A172 (cell line): Measurements from ENCODE around the gene ARHGAP23. TPM values are rescaled to one million over a fixed set of nuclear protein-coding genes. Genes with fewer than 3 reads are reported as not detected.
"Not testable (repeated sequence)": the region's sequence is repeated elsewhere in the genome, so short reads cannot be mapped to it uniquely, and the experiment has no call there.

Source experiments
- DNase-seq: peaks from one replicate; pipeline ENCODE4 v3.0.0-alpha.2; 2015; ENCODE audit warnings: low spot score
- total RNA-seq: library from RNA; depleted of rRNA; stranded (reverse); fragments of >200 nt; shearing (Covaris generic); gene quantifications from 2 replicates; pipeline ENCODE4 v1.2.3, GENCODE V29; 2014

ARHGAP23 gene
- total RNA-seq, 1 experiment from 2014 or later: 68.6 TPM

DNA sequence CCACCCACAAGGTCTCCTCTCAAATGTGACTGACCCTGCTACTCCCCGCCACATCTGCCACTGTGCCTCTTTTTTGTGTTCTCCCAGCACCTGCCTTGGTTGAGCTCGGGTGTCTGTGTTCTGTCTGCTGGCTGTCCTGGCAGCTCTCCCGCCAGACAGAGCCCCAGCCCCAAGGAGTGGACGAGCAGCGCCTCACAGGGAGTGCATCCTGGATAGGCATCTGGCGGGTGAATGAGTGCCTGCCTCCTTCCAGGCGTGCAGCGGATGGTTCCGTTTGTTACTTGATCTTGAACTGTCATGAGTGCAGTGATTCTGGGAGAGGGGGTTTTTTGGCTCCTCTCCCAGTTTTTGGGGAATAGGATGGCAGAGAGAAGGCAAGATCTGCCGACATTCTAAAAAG, 99.9 kb downstream of the ARHGAP23 start:
- DNase-seq: not testable (repeated sequence)

DNA sequence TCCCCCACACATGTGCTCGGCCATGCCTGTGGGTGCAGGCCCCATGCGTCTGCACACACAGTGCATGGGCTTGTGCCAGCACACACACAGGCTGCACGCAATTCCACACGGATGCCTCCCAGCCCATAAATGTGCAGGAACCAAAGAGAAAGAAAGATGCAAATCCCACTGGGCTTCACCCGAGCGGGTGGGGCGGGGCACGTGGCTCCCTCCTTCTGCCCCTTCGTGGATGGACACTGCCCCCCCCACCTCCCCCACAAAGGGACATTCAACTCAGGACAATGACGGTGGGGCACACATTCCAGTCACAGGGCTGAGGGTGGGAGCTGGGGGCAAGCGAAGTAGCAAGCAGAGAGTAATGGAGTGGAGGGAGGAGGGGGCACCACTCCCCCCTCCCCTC, 102.6 kb downstream of the ARHGAP23 start:
- not testable (repeated sequence) for DNase-seq

DNA sequence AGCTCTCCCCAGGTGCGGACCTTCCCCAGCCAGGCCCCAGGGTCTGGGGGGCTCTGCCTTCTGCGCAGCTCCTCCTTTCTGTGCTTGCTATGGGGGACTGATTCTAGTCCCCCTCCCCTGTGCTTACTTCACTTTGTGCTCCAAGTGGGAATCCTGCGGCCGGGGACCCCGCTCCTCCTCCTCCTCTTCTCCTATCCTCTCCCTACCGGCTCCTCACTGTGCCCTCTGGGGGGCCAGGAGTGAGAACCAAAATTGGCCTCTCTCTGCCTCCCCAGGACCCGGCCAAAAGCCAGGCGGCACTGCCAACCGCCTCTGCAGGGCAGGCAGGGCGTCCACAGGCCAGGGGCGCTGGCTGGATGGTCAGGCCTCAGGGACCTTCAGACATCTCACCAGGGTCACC, 103.5 kb downstream of the ARHGAP23 start:
- not testable (repeated sequence) for DNase-seq

DNA sequence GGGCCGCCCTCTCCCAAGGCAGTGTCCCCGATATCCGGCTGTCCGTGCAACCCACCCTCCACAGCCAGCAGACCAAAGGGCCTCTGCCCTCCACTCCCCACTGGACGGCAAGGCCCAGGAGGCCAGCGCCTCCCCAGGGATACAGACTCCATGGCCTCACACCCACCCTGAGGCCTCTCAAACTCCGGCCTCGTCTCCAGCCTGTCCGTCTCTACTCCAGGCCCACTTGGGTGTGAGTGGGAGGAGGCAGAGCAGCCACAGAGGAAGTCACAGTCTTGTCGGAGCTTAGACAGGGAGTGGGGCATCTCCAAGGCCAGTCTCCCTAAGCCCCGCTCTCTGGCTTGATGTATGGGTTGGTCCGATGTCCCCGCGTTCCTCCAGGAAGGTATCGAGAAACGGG, 104.2 kb downstream of the ARHGAP23 start:
- no peak for DNase-seq

DNA sequence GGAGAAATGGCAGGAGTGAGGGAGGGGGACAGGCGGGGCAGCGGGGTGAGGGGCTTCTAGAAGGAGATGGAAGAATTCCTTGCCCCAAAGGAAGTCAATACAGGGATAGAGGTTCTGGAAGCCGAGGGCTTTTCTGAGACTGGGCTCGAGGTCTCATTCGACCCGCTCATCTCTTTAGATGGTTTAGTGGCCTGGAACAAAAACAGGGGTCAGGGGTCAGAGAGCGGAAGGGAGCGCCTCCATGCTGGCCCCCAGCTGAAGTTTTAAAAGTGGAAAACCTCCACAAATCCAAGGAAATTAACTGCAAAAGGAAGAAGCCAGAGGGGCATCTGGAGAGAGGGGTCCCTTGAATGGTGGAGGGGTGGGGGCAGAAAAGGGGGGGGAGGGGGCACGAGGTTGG, 105.0 kb downstream of the ARHGAP23 start:
- DNase-seq: no peak

DNA sequence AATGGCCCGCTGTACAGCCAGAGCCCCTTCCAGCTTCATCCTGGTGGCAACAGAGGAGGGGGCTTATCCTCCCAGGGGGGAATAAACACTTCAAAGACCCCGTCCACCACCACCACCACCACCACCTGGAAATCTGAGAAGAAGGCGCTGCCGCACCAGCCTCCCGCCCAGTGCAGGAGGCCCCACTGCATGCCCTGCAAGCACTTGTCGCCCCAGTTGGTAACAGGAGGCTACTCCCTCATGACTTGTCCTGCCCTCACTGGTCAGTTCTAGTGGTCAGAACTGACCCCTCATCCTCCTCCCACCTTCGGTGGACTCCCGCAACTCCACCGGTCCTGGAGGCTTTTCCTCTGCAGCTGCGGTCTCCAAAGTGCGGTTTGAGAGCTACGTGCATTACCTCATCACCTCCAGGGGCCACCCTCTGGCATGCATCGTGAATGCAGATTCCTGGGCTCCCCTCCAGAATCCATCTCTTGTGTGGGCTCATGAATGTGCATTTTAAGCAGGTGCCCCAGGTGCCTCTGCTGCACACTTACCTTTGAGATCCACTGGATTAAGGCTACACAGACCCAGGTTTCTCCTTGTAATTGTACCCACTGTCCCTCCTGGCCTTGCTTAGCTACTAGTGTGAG, 105.7 kb downstream of the ARHGAP23 start:
- no peak for DNase-seq

DNA sequence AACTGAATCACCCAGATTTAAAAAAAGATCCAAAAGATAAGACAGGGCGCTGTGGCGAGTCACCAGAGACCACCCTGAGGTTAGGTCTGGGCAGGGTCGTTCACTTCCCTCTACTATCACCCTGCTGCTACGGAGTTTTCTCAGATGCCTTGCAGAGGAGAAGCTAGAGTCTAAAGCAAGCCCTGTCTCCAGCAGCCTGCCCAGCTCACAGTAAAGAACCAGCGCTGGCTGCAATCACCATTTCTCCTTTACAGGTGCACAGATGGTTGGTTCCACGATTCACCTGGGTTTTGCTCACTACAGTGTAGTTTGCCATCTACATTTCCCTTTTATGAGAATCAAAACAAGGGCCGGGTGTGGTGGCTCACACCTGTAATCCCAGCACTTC, 106.2 kb downstream of the ARHGAP23 start:
- DNase-seq: no peak

DNA sequence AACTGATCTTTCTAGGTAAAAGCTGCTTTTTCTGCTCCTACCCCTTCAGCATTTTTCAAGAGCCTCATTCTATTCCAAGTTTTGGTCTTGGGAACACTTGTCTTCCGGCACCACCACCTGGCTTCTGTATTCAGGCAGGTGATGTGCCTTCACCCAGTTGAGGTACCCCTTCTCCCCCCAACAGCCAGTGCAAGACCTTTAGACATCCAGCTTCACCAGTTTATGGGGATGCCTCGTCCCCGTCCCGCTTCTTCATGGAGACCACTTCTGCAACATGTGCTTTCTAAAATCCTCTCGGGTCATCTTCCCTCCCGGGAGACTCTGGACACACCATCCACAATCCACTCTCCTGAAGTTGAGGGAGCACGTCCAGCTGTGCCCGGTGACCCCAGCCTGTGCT, 107.6 kb downstream of the ARHGAP23 start:
- no peak for DNase-seq

DNA sequence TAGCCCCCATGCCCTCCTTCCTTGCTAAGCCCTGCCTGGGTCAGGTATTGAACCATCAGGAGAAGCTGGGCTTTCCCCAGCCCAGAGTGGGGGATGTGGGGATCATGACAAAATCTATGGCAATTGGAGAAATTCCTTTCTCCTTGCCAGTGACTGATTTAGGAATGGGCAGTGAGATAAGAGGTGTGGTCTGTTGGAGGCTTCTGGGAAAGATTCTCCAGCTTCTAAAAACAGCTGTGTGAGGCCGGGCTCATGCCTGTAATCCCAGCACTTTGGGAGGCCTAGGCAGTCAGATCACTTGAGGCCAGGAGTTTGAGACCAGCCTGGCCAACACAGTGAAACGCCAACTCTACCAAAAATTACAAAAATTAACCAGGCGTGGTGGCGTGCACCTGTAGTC, 108.4 kb downstream of the ARHGAP23 start:
- no peak for DNase-seq

DNA sequence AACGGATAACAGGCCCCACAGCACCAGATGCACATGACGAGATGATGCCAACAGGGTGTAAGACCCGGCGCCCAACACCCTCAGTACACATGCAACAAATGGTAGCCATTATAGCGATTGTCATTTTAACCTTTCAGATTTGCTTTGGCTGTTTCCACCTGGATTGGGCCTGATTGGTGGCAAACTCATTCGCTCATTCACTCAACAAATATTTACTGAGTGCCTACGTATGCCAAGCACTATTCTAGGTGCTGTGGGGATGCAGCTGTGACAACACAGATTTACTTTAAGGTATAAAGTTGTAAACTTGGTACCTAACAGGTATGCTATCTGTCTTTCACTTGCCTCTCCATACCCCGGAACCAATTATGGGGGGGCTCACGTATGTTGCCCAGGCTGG, 110.6 kb downstream of the ARHGAP23 start:
- no peak for DNase-seq

DNA sequence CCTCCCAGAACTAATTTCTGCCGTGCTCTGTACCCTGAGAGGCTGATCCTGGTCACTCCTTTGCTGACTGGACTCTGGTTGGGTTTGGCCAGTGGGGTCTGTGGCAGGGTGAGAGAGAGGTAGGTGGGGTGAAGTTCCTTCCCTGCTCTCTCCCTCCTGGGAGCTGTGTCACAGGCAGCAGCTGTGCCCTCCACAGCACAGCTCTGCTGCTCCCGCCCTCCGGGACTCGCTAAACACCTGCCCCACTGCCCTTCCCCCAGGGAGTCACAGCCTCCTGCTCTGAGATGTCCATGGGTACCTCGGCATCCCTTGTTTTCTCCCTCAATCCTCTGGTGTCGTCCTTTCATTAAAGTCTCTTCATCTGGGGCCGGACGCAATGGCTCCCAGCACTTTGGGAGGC, 111.1 kb downstream of the ARHGAP23 start:
- DNase-seq: no peak

DNA sequence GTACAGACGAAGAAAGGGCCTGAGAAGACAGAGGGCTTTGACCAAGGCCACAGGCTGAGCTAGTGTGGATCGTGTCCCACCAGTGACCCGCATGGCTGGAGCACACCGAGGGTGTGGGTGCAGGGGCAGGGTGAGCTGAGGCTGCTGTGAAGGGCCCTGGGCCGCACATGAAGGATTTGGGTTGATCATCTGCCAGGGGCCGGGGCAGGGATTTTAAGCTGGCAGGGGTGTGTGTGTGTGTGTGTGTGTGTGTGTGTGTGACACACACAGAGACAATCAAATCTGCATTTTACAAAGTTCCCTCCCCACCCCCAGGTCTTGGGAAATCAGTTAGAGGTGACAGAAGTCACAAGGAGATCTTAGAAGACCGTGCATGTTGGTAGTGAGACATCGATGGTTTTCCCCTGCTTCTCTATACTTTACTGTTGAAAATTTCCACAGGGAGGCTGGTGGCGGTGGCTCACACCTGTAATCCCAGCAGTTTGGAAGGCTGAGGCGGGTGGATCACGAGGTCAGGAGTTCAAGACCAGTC, 112.3 kb downstream of the ARHGAP23 start:
- DNase-seq: no peak

DNA sequence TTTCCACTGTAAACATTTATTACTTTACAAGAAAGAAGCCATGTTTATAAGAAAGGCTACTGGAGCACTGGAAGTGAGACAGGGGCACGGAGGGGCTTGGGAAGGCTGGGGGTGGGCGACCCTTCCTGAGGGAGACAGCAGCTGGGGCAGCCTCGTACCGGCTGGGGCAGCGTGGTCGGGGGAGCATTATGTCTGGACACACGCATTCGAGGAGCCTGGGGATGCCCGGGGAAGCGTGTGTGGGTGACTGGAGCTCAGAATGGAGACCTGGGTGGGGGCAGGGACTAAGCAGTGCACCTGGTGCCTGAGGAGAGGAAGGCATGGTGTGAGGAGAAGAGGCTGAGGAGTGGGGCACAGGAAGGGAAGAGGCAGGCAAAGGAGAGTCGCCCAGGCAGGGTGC, 113.0 kb downstream of the ARHGAP23 start:
- DNase-seq: no peak

DNA sequence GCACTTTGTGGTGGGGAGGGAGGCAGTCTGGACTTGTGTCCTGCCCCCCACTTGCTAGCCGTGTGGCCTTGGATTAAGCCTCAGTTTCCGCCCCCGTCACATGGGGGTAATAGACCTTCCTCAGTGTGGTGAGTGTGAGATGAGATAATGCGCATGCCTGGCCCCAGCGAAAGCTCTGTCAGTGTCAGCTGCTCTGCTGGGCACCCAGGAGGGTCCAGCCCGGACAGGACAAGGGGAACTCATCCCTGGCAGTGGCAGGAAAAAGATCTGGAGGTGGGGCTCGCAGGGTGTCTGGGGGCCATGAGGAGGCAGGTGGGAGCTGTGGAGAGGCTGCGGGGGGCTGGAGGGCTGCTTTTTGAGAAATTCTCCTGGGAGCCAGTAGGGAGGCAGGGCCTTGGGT, 114.0 kb downstream of the ARHGAP23 start:
- no peak for DNase-seq

DNA sequence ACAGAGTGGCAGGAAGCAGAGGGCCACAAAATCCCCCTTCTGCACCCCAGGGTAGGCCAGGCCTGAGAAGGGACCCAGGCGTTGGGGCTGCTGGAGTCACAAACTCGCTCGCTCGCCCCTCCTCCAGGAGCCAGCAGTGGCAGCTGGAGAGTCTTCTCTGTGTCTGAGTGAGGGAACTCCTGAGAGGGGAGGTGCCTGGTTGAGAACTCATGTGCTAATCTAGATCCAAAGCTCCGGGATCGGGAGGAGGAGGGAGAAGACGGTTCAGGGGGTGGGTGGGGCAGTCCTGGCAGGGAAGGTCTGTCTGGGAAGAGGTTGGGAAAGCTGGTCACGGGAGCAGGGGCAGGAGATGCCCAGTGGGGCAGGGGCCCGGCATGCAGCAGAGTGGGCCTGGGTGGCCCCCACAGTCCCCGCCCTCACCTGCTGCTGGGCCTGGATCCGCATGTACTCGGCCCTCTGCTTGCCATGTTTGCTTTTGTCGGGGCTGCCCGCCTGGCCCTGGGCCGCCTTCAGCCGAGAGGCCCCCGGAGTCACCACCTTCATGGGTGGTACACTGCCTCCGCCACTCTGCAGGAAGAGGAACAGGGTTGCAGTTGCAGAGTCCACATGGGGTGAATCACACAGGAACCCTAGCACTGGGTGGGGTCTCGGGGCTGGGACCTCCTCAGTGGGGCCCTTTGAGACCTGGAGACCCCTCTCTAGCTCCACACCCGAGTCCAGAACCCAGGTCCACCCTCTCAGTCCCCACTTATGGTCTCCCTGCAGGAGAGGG, 115.3 kb downstream of the ARHGAP23 start:
- DNase-seq: no peak

DNA sequence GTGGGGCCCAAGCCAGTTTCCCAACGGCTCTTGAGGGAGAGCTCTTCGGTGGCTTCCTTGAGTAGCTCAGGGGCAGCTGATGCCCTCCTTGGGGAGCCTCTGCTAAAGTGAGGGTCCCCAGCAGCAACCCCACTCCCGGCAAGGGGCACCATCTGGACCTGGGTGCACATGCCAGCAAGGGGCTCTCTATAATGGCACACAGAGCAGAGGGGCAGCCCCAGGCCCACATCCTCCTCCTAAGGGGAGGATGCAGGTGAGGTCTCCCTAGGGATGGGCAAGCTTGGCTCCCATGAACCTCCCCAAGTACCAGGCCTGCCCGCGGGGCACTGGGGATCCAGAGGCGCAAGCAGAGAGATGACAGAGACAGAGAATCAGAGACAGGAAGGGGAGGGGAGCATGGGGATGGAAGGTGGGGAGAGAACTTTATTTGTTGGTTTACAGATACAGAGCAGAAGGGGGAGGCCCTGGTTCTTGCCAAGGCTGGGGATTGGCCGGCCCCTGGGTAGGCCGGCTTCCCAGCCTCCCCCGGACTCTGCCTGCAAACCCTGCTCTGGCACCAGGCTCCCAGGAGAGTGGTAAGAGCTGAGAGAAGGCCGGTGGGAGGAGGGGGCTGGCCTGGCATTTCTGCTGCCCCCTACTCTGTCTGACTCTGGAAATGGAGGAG, 116.0 kb downstream of the ARHGAP23 start:
- no peak for DNase-seq

DNA sequence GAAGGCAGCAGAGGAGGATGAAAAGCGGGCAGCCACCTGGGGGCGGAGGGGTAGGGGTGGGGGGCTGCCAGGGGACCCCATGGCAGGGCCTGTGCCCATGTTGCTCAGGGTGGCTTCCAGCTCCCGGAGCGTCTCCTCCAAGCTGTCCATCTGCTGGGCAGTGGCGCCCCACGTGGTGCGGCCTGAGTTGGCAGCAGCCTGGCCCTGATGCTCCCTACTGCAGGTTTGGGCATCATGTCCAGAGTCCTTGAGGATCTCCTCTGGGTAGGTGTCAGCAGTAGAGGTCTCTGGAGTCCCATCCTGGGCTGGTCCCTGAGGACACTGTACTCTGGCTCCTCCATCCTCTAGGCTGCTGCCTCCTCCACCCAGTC, 116.6 kb downstream of the ARHGAP23 start:
- DNase-seq: no peak

DNA sequence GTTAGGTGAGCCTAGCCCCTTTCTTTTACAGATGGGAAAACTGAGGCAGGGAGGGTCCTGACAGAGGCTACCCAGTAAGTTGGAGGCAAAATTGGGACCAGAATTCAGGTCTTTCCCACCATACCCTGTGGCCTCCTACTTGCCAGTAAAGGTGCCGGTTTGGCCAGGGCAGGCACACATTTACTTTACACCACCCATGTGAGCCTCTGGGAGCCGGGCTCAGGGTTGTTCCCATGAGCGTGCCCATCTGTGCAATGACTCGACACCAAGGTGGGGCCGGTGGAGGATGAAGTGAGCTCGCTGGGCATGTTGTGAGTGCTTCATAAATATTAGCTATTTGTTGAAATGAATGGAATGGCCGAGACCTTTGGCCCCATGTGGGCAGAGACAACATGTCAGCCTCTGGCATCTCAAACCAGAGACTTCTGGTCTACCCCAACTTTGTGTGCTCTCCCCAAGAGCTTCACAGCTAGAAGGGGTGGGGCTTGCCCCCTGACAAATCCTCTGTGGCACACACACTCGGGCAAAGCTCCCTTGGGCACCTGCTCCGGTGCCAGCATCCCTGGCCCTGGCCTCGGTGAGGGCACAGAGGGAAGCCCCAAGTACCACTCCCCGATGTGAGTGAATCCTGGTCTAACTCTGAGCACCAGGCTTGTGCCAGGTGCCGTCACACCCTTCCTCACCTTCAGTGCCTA, 117.4 kb downstream of the ARHGAP23 start:
- DNase-seq: no peak

DNA sequence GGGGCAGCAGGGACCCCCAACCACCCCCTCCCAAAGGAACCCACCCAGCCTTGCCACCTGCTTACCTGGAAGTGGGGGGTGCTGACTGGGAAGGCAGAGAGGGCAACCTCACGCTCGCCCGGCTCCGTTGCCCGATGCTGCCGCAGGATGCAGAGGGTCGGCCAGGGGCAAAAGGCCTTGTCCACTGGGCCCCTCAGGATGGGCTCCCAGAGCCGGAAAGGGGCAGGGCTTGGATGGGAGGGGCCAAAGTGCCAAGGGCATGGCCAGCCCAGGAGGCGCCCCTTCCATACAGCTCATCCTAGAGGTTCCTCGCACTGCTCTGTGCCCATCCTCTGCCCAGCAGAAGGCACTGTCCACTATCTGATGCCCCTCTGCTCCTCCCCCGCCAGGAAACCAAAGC, 118.1 kb downstream of the ARHGAP23 start:
- no peak for DNase-seq

DNA sequence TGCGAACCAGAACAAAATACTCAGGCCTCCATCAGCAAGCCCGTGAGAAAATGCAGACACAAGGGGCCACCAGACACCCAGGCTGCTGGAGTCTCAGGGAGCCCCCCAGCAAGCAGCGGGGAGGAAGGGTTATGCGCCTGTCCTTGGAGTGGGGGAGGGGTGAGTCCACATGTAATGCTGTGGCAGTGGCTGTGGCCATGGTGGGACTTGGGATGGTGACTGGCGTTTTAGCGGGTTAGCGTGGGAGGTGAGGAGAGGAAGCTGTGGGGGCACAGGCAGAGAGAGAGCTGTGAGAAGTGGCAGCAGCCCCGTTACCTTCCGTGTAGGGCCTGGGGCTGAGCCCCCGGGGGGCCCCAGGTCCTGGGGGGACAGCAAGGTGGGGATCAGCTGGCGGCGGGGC, 119.2 kb downstream of the ARHGAP23 start:
- no peak for DNase-seq

DNA sequence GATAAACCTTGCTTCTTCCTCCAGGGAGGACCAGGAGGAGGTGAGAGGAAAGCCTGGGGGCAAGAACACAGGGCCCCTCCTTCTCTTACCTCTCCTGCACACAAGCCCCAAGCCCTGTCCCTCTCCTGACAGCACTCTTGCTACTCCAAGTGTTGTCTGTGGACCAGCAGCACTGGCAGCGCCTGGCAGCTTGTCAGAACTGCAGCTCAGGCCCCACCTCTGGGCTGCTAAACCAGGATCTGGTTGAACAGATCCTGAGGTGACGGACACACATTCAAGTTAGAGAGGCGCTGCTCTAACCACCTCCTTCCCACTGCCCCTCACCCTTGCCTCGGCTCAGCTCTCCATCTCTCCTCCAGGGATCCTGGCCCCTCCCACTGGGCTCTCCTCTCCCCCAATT, 121.0 kb downstream of the ARHGAP23 start:
- no peak for DNase-seq

DNA sequence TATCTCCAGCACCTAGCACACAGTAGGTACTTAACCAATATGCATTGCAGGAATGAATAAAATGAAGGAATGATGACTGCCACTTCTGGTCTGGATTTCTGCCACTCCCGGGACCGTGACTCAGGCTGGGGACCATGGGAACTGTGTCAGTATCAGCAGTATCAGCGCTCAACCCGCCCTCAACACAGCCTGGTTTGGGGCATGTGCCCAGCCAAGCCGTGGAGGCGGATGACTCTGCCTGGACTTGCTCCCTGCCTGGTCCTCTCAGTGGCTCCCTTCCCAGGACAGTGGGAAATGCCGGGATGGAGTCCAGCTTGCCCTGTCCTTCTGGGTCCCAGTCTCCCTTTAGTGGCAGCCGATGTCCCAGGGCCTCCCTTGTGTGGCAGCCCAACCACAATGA, 122.4 kb downstream of the ARHGAP23 start:
- DNase-seq: peak; percentile 87
